ENCODE results near the gene PYDC2. TPM values are rescaled to one million over a fixed set of nuclear protein-coding genes. Genes with fewer than 3 reads are reported as not detected.

Gene PYDC2
- polyA plus RNA-seq, 1 experiment: not detected

DNA sequence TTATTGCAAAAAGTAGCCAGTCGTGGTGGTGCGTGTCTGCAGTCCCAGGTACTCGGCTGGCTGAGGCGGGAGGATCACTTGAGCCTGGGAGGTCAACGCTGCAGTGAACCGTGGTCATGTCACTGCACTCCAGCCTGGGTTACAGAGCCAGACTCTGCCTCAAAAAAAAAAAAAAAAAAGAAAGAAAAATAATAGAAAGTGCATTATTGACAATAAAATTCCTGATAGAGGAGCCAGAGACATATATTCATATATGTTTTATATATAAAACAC lies 43.6 kb upstream of the PYDC2 start:
- TF ChIP-seq, protein P1, sequence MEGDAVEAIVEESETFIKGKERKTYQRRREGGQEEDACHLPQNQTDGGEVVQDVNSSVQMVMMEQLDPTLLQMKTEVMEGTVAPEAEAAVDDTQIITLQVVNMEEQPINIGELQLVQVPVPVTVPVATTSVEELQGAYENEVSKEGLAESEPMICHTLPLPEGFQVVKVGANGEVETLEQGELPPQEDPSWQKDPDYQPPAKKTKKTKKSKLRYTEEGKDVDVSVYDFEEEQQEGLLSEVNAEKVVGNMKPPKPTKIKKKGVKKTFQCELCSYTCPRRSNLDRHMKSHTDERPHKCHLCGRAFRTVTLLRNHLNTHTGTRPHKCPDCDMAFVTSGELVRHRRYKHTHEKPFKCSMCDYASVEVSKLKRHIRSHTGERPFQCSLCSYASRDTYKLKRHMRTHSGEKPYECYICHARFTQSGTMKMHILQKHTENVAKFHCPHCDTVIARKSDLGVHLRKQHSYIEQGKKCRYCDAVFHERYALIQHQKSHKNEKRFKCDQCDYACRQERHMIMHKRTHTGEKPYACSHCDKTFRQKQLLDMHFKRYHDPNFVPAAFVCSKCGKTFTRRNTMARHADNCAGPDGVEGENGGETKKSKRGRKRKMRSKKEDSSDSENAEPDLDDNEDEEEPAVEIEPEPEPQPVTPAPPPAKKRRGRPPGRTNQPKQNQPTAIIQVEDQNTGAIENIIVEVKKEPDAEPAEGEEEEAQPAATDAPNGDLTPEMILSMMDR (IDR thresholded peaks at IDR 0.05; ENCODE audit: low read depth, low read length): no peak
- Histone ChIP-seq H3K4me3 (ENCODE audit: low read depth, low read length) (no peak overlapping the region), H3K9me3 (ENCODE audit: control insufficient read depth, insufficient read depth, low read length) (no peaks in the 10 kb centered on the region; the same call in 1 of the 2 replicates), H3K27me3 (ENCODE audit: control insufficient read depth, insufficient read depth, low read length) (peaks cover 2% of the 10 kb centered on the region), H3K27ac (ENCODE audit: low read depth, low read length) (no peak overlapping the region)
- DNase-seq (ENCODE audit: low read depth, low spot score): no peak
- ChIA-PET POLR2A (no interaction called here), CTCF (no interaction called here)

DNA sequence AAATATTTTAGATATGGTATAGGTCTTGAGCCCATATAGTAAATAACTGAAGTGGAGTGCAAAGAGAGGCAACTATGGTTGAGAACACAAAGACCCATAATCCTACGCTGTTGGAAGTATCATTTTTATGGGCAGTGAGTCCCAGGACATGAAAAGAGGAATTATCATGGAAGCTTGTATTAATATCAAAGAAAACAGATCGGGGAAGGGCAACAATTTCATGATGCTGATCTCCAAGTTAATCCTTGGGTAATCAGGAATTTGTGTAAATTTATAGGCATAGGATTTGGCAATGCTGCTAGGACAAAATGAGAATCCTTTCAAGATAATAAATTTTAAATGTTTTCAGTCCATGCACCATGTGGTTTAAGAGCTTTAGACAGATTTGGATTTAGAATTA lies 40.2 kb upstream of the PYDC2 start:
- no peak for DNase-seq (ENCODE audit: low read depth, low spot score)
- TF ChIP-seq, protein P1 (IDR thresholded peaks at IDR 0.05; ENCODE audit: low read depth, low read length): no peak
- Histone ChIP-seq H3K27ac (ENCODE audit: low read depth, low read length) (no peak overlapping the region), H3K27me3 (ENCODE audit: control insufficient read depth, insufficient read depth, low read length) (peaks cover 2% of the 10 kb centered on the region), H3K4me3 (ENCODE audit: low read depth, low read length) (no peak overlapping the region), H3K9me3 (ENCODE audit: control insufficient read depth, insufficient read depth, low read length) (no peaks in the 10 kb centered on the region; the same call in 1 of the 2 replicates)
- CTCF ChIA-PET: interaction anchor here (2.1 kb wide), 1 partner anchor 1024 kb away, joined by 9 read pairs; no protein-coding TSS in a partner anchor
- POLR2A ChIA-PET: no interaction called here

DNA sequence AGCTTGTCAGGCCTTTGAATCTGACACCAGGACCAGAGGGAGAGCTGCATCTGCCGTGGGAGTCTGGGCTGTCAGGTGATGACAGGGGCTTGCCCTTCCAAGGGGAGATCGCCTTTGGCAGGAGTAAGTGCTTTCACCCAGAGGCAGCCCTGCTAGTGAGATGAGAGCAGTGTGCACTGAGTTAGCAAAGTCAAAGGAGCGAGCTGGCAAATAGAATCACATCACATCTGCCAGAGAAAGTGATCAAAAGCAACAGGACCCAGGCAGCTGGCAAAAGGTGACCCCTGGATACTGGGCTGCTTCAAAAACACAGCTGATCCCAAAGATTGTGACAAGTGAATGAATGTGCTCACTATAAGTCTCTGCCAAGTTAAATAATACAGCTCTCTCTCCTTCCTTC lies 36.1 kb upstream of the PYDC2 start:
- CTCF ChIA-PET: interaction anchor here (0.8 kb wide), 2 partner anchors 11 to 1020 kb away, joined by 3 to 4 read pairs; no protein-coding TSS in a partner anchor
- TF ChIP-seq, protein P1 (IDR thresholded peaks at IDR 0.05; ENCODE audit: low read depth, low read length): no peak
- no peak overlapping the region for H3K4me3 ChIP-seq (ENCODE audit: low read depth, low read length)

DNA sequence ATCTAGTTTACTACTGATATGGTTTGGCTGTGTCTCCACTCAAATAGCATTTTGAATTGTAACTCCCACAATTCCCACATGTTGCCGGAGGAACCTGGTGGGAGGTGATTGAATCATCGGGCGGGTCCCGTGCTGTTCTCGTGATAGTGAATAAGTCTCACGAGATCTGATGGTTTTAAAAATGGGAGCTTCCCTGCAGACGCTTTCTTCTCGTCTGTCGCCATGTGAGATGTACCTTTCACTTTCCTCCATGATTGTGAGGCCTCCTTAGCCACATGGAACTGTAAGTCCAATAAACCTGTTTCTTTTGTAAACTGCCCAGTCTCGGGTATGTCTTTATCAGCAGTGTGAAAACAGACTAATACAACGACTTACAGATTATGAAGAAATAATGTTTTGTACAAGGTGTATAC lies 35.6 kb upstream of the PYDC2 start:
- H3K27ac ChIP-seq (ENCODE audit: low read depth, low read length): no peak overlapping the region
- no peak for DNase-seq (ENCODE audit: low read depth, low spot score)
- TF ChIP-seq, protein P1 (IDR thresholded peaks at IDR 0.05; ENCODE audit: low read depth, low read length): no peak
- no peaks in the 10 kb centered on the region for H3K9me3 ChIP-seq (ENCODE audit: control insufficient read depth, insufficient read depth, low read length)
- peaks cover 2% of the 10 kb centered on the region for H3K27me3 ChIP-seq (ENCODE audit: control insufficient read depth, insufficient read depth, low read length)
- no peak overlapping the region for H3K4me3 ChIP-seq (ENCODE audit: low read depth, low read length)
- CTCF ChIA-PET: interaction anchor here (0.8 kb wide), 2 partner anchors 11 to 1019 kb away, joined by 3 to 4 read pairs; no protein-coding TSS in a partner anchor
- POLR2A ChIA-PET: no interaction called here

More for the DNA sequence above, 36.1 kb upstream of the PYDC2 start:
- H3K27ac ChIP-seq (ENCODE audit: low read depth, low read length): no peak overlapping the region
- peaks cover 2% of the 10 kb centered on the region for H3K27me3 ChIP-seq (ENCODE audit: control insufficient read depth, insufficient read depth, low read length)
- no peaks in the 10 kb centered on the region for H3K9me3 ChIP-seq (ENCODE audit: control insufficient read depth, insufficient read depth, low read length)
- no peak for DNase-seq (ENCODE audit: low read depth, low spot score)
- POLR2A ChIA-PET: no interaction called here

DNA sequence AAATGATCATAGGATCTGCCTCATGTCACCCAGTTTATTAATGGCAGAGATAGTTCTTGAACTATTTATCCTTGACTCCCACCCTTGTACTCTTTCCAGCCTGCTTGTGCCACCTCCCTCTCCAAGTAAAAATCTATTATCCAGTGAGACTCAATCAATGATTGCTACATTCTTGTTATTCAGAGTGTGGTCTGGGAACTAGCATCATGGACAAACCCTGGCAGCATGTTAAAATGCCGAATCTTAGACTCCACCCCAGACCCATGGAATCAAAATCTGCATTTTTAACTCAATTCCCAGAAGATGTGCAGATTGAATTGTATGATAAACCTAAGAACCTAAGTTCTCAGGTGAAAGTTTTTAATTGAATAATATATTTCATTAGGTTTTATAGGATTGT lies 34.7 kb upstream of the PYDC2 start:
- TF ChIP-seq, protein P1 (IDR thresholded peaks at IDR 0.05; ENCODE audit: low read depth, low read length): no peak
- no peaks in the 10 kb centered on the region for H3K9me3 ChIP-seq (ENCODE audit: control insufficient read depth, insufficient read depth, low read length)
- no peak overlapping the region for H3K27ac ChIP-seq (ENCODE audit: low read depth, low read length)
- ChIA-PET POLR2A (no interaction called here), CTCF (interaction anchor here (1.1 kb wide), 1 partner anchor 10 kb away, joined by 7 read pairs; no protein-coding TSS in a partner anchor)
- no peak overlapping the region for H3K4me3 ChIP-seq (ENCODE audit: low read depth, low read length)
- DNase-seq (ENCODE audit: low read depth, low spot score): no peak
- H3K27me3 ChIP-seq (ENCODE audit: control insufficient read depth, insufficient read depth, low read length): peaks cover 2% of the 10 kb centered on the region

Data from AG04450 (cell line).